Loucy (cell line): ENCODE results near the gene CACNA1B.

Source experiments
- EZH2phosphoT487 ChIP-seq: fragments of 200-600 bp; IDR thresholded peaks from 2 replicates; pipeline ENCODE4 v1.6.1; 2018; ENCODE audit warnings: antibody characterized with exemption, mild to moderate bottlenecking, moderate library complexity, borderline replicate concordance
- TF ChIP-seq, protein P1 (sequence below): fragments of 200-600 bp; sonication (generic); conservative IDR thresholded peaks from 2 replicates; pipeline ENCODE4 v1.5.1; 2014; ENCODE audit warnings: mild to moderate bottlenecking, antibody characterized with exemption, low read length

DNA sequence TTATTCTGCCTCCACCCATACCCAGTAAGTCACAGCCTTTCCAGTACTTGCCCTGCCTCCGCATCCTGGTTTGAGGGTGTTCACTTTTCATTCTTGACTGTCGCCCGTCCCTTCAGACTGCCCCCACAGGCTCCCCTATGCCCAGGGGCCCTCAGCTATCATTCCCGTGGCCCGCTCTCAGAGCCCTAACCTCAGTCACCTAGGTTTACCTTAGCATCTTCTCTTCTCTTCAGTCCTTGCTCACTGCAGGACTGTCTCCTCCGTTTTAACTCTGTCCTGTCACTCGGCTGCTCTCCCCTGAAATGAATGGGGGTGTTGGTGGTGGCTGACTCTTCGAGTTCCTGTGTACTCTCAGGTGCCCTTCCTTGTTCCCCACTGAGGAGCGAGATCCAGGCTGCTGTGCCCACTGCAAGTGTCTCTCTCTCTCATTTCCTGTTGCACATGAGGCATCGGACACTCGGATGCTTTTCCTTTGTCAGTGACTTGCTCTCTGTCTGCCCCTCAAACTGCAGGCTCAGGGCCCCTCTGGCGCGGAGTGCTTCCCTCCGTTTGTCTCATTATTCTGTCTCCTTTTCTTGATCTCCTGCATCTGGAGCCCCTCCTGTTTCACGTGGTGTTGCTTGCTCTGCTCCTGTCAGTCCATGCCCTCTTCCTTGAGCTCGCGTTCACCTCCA lies 89.8 kb downstream of the CACNA1B start:
- TF ChIP-seq, protein P1, sequence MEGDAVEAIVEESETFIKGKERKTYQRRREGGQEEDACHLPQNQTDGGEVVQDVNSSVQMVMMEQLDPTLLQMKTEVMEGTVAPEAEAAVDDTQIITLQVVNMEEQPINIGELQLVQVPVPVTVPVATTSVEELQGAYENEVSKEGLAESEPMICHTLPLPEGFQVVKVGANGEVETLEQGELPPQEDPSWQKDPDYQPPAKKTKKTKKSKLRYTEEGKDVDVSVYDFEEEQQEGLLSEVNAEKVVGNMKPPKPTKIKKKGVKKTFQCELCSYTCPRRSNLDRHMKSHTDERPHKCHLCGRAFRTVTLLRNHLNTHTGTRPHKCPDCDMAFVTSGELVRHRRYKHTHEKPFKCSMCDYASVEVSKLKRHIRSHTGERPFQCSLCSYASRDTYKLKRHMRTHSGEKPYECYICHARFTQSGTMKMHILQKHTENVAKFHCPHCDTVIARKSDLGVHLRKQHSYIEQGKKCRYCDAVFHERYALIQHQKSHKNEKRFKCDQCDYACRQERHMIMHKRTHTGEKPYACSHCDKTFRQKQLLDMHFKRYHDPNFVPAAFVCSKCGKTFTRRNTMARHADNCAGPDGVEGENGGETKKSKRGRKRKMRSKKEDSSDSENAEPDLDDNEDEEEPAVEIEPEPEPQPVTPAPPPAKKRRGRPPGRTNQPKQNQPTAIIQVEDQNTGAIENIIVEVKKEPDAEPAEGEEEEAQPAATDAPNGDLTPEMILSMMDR: no peak
- no peak for TF ChIP-seq EZH2phosphoT487
